ENCODE measurements around the gene MCF2L2. TPM values are rescaled to one million over a fixed set of nuclear protein-coding genes. Genes with fewer than 3 reads are reported as not detected.

Gene MCF2L2
- total RNA-seq, 1 experiment from 2014 or later, result 1.7 TPM

- H3K27ac ChIP-seq, result no peak overlapping the region
- BruUV-seq (replicated peaks), result no TSS peak
- H4K20me1 ChIP-seq (ENCODE audit: insufficient read depth), result no peaks in the 10 kb centered on the region
- DNase-seq, result no peak
- H2AFZ ChIP-seq, result no peak overlapping the region
- TF ChIP-seq EZH2 (IDR thresholded peaks at IDR 0.05; ENCODE audit: low read depth) (no peak), CTCF (conservative IDR thresholded peaks at IDR 0.05) (no peak)
- intact Hi-C loops (cut with micrococcal nuclease; ENCODE audit: unreplicated experiment), result no loop called here
- H3K27me3 ChIP-seq (ENCODE audit: insufficient read depth, low read depth), result no peaks in the 10 kb centered on the region
- ChIA-PET POLR2A (ENCODE audit: unreplicated experiment) (no interaction called here), CTCF (no interaction called here)
- no peak overlapping the region for H3K4me3 ChIP-seq
- H3K79me2 ChIP-seq (ENCODE audit: low read depth), result no peaks in the 10 kb centered on the region
- peaks cover 24% of the 10 kb centered on the region for H3K9me3 ChIP-seq (ENCODE audit: insufficient read depth, low read depth)
- no peaks in the 10 kb centered on the region for H3K9me2 ChIP-seq (ENCODE audit: insufficient read depth)
- peaks cover 10% of the 10 kb centered on the region for H3F3A ChIP-seq (ENCODE audit: insufficient read depth, low read depth)
- H3K4me1 ChIP-seq (replicated peaks; ENCODE audit: insufficient read depth), result peaks cover 14% of the 10 kb centered on the region
- H3K36me3 ChIP-seq (ENCODE audit: low read depth), result no peaks in the 10 kb centered on the region
- H3K4me2 ChIP-seq, result no peak overlapping the region
Observed at GRCh38 chr3:183244981-183245476, 183.4 kb downstream of the MCF2L2 start.

GRCh38 chr3:183244219-183244618 lies 184.2 kb downstream of the MCF2L2 start:
- POLR2A ChIA-PET (ENCODE audit: unreplicated experiment), result no interaction called here
- Histone ChIP-seq H2AFZ (no peak overlapping the region), H3F3A (ENCODE audit: insufficient read depth, low read depth) (peaks cover 10% of the 10 kb centered on the region), H3K9me3 (ENCODE audit: insufficient read depth, low read depth) (peaks cover 24% of the 10 kb centered on the region), H3K27me3 (ENCODE audit: insufficient read depth, low read depth) (no peaks in the 10 kb centered on the region), H3K4me3 (no peak overlapping the region), H3K4me2 (no peak overlapping the region), H3K36me3 (ENCODE audit: low read depth) (no peaks in the 10 kb centered on the region), H3K79me2 (ENCODE audit: low read depth) (no peaks in the 10 kb centered on the region), H4K20me1 (ENCODE audit: insufficient read depth) (no peaks in the 10 kb centered on the region), H3K27ac (no peak overlapping the region), H3K9me2 (ENCODE audit: insufficient read depth) (no peaks in the 10 kb centered on the region), H3K4me1 (replicated peaks; ENCODE audit: insufficient read depth) (peaks cover 14% of the 10 kb centered on the region)
- no peak for TF ChIP-seq EZH2 (IDR thresholded peaks at IDR 0.05; ENCODE audit: low read depth)
- no peak for TF ChIP-seq CTCF (conservative IDR thresholded peaks at IDR 0.05)
- intact Hi-C loops (cut with micrococcal nuclease; ENCODE audit: unreplicated experiment), result no loop called here
- DNase-seq, result no peak
- CTCF ChIA-PET, result interaction anchor here (0.7 kb wide), 1 partner anchor 66 kb away, joined by 5 read pairs; no protein-coding TSS in a partner anchor
- BruUV-seq (replicated peaks), result no TSS peak

GRCh38 chr3:183242431-183242830 lies 186.0 kb downstream of the MCF2L2 start:
- Histone ChIP-seq H3K4me2 (no peak overlapping the region), H2AFZ (no peak overlapping the region), H3K9me2 (ENCODE audit: insufficient read depth) (no peaks in the 10 kb centered on the region), H3K79me2 (ENCODE audit: low read depth) (no peaks in the 10 kb centered on the region), H3K36me3 (ENCODE audit: low read depth) (no peaks in the 10 kb centered on the region), H3K27me3 (ENCODE audit: insufficient read depth, low read depth) (no peaks in the 10 kb centered on the region), H3K9me3 (ENCODE audit: insufficient read depth, low read depth) (peaks cover 24% of the 10 kb centered on the region), H3K27ac (no peak overlapping the region), H3K4me1 (replicated peaks; ENCODE audit: insufficient read depth) (peaks cover 14% of the 10 kb centered on the region), H4K20me1 (ENCODE audit: insufficient read depth) (no peaks in the 10 kb centered on the region), H3K4me3 (no peak overlapping the region), H3F3A (ENCODE audit: insufficient read depth, low read depth) (peaks cover 10% of the 10 kb centered on the region)
- CTCF ChIA-PET, result no interaction called here
- TF ChIP-seq EZH2 (IDR thresholded peaks at IDR 0.05; ENCODE audit: low read depth) (no peak), CTCF (conservative IDR thresholded peaks at IDR 0.05) (no peak)
- POLR2A ChIA-PET (ENCODE audit: unreplicated experiment), result no interaction called here
- no TSS peak for BruUV-seq (replicated peaks)
- no peak for DNase-seq
- intact Hi-C loops (cut with micrococcal nuclease; ENCODE audit: unreplicated experiment), result no loop called here
